GM12874 (cell line): ENCODE results near the gene WDFY4.

ENCODE experiments used
- CTCF ChIP-seq: IDR thresholded peaks from 2 replicates; pipeline ENCODE4 v1.5.1; 2011; ENCODE audit warnings: low read depth, mild to moderate bottlenecking, control low read depth, low read length, moderate library complexity; ENCODE audit not compliant: insufficient read depth

WDFY4 gene

GRCh38 chr10:48910548-48910947, 225.9 kb downstream of the WDFY4 start:
- TF ChIP-seq CTCF = no peak

DNA sequence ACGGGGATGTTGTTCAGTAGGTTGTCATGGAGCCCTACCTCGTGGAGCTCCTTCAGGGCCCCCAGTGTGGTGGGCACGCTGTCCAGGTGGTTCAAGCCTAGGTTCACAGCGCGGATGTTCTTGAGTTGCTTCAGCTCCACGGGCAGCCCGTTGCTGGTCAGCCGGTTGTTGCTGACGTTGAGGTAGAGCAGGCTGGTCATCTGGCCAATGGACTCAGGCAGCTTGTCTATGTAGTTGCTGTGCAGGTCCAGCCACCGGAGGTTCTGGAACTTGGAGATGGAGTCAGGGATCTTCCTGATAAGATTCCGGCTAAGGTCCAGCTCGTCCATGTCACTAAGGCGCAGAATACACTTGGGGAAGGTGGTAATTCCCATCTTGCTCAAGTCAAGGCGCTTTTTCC, 229.0 kb downstream of the WDFY4 start:
- TF ChIP-seq CTCF = no peak

DNA sequence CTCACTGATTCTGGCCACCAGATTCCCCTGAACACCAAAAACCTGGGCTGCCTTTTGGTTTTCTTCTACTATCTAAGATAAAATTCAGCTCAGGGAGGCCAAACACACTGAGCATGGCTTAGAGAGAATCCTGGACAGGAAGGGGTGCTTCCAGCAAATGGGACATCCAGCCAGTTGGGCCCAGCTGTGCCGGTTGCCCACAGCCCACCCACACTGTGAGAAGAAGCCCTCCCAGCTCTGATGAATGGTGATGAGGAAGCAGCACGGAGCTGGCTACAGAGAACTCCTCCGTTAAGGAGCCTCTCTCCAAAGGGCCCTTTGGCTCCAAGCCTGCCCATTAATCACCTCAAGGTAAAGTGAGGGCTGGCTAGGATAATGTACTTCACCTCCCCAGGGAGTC, 239.1 kb downstream of the WDFY4 start:
- TF ChIP-seq CTCF = no peak

DNA sequence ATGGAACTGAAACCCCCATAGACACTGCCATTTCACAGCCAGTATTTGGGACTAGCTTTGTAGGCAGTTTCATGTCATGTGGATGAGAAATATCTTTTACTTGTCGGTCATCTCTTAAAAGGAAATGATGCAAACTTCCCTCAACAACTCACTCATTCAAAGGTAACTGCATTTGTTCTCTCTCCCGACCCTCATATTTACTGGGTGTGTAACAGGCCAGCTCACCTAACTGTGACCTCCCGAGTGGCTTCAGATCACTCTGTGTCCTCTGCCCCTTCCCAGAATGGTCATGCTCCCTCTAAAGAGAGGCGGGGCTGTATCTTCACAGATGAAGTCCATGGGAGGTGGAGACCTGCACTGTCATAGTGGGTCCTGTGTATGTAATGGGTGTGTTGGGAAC, 240.3 kb downstream of the WDFY4 start:
- TF ChIP-seq CTCF = no peak

GRCh38 chr10:48926255-48926654, 241.6 kb downstream of the WDFY4 start:
- no peak for TF ChIP-seq CTCF

DNA sequence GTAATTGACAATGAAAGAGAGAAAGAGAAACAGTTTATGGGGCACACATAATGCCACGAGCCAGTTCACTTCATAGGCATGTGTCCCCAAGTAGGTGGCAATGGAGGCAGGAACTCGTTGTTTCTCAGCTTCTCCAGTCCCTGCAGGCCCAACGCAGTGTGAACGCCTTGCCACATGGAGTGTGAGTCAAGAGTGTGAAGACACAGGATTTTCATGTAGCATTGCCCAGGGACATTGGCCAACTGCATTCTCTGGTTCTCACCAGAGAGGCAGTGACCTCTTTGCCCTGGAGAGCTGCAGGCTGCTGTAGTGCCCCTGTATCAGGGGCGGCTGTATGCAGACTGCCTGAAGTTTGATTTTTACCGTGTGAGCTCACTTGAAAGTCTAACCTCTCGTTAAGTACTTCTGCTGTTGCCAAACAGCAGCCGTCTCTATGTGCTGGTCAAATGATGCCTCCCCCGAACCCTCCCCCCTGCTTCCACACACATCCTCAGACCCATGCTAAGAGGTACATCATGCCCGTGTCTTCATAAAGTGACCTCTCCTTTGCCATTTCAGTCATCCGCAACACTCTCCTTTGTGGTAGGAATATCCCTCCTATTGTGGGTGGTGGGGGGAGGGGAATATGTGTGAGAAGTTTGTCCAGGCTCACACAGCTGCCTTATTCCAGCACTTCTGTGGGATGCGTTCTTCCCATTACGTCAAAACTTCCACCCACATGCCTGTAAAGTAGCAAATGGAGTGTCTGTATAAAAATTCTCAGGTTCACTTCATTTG, 242.3 kb downstream of the WDFY4 start:
- no peak for TF ChIP-seq CTCF

DNA sequence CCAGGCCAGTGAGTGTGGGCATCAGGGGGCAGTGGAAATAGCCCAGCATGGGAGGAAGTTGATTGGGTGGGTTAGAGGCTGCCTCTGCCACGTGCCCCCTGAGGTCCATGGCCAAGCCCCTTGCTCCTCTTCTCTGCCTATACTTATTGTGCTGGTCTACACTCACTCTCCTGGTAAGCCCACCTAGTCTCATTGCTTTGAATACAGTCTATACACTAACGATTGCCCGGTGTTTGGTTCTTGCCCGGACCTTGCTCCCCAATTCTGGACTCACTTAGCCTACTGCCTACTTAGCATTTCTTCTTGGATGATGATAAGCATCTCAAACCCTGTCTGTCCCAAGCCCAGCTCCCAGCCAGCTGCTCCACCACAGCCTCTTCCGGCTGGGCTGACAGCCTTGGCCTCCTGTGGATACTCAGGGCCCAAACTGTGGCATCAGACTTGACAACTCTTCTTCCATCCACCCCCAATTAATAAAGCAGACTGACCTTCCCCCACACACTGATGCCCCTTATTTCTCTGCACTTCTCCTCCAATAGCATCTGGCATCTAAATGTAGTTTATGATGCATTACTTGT, 244.8 kb downstream of the WDFY4 start:
- TF ChIP-seq CTCF = no peak
